Embryonic facial prominence (tissue), 1 donor: ENCODE measurements around the gene PPP1R15A.
"Not testable (repeated sequence)": the region's sequence is repeated elsewhere in the genome, so short reads cannot be mapped to it uniquely, and the experiment has no call there.

Source experiments
- DNase-seq: peaks from one replicate; pipeline ENCODE4 v3.0.0-alpha.2; 2016; ENCODE audit errors: extremely low spot score

PPP1R15A gene

DNA sequence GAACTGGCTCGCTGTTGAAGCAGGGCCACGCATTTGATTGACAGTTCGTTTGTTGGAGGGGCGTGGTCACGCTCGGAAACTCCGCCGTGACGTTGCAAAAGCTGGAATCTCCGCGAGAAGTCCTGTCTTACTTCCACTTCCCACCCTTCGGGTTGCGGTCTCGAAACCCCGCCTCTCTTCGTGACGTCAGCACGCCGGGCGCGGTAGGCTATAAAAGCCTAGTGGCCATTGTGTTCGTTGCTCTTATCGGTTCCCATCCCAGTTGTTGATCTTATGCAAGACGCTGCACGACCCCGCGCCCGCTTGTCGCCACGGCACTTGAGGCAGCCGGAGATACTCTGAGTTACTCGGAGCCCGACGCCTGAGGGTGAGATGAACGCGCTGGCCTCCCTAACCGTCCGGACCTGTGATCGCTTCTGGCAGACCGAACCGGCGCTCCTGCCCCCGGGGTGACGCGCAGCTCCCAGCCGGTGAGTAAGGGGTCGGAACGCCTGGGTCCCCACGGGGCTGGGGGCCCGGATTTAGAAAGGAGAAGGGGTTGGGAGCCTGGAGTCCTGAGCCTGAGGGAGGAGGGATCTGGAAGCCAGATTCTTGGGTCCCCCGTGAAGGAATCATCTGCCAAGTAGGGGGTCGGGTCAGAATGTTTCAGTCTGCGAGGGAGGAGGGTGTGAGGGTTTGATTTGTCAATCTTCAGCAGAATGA lies at the start of gene PPP1R15A:
Gene PPP1R15A, plus strand, starts transcription at position 240 of the 702 bp plus-strand sequence. CDS start 813 bp downstream, outside the sequence.
- peak; percentile 95 for DNase-seq

DNA sequence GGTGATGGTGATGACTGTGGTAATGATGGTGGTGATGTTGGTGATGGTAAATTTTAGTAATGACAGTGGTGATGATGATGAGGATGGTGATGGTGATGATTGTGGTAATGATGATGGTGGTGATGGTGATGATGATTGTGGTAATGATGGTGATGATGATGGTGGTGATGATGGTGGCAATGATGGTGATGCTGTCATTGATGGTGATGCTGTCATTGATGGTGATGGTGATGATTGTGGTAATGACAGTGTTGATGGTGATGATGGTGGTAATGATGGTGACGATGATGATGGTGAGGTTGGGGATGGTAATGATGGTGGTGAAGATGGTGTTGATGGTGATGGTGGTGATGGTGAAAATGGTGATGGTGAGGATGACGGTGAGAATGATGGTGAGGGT lies 49.7 kb upstream of the PPP1R15A start:
- no peak for DNase-seq

DNA sequence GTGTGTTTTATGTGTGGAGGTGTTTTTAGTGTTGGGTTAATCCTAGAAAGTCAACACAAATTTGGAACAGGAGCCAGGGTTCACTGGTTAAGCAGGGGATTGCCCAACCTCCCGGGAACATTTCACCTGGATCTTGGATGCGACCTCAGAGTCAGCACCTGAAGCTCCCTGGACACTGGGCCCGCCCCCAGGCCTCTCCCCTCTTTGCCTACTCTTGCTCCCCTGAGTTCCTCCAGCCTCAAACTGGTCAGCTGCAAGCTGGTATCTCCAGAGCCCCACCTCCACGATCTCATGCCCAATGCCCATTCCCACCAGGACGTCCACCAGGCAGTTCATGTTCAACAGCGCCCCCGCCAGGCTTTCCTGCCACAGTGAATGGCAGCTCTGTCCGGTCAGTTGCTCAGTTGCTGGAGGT lies 45.6 kb upstream of the PPP1R15A start:
- DNase-seq, result no peak

DNA sequence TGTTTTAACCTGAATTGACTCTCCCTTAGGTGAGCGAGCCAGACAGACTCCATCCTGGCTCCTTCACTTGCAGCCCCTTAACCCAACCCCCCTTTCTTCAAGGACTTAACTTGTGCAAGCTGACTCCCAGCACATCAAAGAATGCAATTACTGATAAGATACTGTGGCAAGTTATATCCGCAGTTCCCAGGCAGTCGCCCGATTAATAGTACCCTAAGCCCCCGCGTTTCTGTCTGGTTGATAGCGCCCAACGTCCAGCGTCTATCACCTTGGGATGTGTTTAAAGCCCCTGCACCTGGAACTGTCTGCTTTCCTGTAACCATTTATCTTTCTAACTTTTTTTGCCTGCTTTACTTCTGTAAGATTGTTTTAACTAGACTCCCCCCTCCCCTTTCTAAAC lies 42.1 kb upstream of the PPP1R15A start:
- DNase-seq, result no peak

DNA sequence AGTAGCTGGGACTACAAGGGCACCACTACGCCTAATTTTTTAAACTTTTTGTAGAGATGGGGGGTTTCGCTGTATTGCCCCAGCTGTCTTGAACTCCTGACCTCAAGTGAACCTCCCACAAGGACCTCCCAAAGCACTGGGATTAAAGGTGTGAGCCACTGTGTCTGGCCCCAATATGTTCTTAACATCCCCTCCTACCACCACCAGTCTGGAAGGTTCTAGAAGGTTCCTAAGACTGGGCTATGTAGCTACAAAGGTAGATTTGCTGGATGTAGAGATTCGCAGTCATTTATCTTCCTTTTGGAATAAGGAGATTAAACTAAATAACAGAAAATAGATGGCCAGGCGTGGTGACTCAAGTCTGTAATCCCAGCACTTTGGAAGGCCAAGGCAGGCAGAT lies 41.3 kb upstream of the PPP1R15A start:
- no peak for DNase-seq

DNA sequence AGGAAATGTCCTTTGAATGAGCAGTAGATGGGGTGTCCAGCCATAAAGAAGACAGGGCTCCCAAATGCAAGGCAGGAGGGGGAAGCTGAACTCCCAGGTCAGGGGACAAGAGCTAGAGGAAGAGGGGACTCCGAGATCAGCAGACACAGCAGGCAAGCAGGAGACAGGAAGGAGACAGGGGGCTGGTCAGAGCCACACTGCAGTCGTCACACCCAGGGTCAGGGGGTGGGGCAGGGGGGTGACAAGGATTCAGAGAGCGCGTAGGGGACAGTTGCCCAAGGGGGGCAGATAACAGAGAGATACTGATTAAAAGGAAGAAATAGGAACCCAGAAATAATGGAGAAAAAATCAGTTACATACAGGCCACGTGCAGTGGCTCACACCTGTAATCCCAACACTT lies 39.2 kb upstream of the PPP1R15A start:
- DNase-seq, result no peak

DNA sequence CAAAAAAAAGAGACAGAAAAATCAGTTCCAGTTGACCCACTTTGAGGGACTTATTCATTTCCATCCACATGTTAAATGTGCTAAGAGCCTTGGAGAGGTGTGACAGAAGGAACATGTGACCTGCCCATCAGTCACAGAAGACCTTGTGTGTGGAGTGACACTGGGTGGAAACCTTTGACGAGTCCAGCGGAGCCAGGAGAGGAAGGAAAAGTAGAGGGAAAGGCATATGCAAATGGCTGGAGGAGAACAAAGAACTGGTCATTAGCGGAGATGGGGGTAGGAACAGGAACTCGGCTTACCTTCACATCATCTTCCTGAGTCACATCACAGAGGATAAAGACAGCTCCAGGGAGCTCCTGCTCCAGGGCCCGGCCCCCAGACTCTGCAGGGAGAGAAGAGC lies 38.2 kb upstream of the PPP1R15A start:
- DNase-seq, result no peak

DNA sequence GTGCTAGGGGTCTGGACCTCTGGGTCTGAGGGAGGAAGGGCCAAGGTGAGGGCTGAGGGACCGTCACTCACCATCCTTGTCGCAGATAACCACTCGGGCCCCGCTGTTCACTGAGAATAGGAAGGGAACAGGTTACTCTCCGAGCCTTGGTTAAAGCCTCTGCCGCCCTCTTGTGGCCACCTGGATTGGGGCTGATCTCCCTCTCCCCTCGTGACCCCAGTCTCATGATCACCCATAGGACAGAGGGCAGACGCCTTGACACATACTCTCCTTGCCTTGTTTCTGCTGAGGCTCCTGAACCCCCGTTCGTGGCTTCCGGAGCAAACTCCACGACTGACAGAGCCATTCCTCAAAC lies 36.5 kb upstream of the PPP1R15A start:
- peak; percentile 59 for DNase-seq

DNA sequence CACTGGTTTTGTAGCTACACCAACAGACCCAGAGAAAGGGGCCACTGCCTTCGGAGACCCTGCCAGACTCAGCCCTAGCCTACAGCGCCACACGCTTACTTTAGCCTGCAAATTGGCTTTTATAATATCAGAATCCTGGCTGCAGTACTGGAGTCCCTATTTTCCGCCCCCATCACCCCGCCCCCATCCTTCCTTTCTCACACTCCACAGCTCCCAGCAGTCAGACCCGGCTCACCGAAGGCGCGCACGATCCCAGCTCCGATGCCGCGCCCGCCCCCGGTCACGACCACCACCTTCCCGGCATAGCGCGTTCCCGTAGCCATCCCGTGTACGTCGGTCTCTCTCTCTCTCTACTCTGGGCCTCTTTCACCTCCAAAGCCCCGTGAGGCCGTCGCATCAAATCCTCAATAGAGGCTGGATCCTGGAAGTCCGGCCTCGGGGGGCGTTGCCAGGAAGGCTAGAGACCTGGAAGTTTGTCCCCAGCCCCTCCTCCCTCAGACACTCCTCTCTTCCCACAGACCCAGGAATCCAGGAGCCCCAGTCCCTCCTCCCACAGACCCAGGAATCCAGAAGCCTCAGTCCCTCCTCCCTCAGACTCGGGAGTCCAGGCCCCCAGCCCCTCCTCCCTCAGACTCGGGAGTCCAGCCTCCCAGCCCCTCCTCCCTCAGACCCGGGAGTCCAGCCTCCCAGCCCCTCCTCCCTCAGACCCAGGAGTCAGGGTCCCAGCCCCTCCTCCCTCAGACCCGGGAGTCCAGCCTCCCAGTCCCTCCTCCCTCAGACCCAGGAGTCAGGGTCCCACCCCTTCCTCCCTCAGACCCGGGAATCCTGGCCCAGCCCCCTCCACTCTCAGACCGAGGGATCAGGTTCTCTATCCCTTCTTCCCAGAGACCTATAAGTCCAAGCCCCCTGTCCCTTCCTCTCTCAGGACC lies 35.9 kb upstream of the PPP1R15A start, which contains the start of gene HSD17B14:
Gene HSD17B14, minus strand, starts transcription at position 403 of the 929 bp plus-strand sequence. Its CDS starts 80 bp downstream, at position 323.
- DNase-seq, result no peak

DNA sequence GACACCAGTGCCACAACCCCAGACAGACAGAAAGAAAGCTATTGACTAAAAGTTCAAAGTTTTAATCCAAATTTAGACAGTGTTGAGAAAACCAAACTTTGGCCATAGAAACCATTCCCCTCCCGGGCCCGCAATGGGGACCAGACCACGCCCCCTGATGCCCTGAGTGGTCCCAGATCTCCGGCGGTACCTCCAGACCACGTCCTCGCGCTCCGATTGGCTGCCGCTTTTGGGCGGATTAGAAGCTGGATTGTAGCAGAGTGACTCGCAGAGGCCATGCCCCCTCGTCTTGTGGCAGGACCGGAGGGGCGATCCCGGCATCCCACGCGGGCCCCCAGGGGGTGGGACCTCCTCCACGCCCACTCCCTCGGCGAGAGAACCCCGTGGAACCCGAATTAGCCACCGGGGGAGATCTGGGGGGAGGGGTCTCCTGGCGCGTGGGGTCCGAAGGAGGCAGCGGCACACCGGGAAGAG lies 35.1 kb upstream of the PPP1R15A start:
- peak; percentile 87 for DNase-seq

DNA sequence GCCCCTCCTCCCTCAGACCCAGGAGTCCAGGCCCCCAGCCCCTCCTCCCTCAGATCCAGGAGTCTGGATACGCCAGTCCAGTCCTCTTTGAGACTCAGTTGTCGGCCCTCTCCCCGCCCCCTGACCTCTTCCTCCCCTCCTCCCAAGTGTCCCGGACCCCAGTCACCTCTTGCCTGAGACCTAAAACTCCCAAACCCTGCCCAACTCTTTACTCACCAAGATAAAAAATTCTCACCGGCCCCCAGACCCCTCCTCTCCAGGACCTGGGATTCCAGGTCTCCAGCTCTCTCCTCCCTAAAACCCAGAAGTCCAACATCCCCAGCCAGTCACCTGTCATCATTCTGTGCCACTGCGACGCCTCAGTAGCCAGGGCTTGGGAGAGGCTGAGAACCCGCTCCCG lies 34.5 kb upstream of the PPP1R15A start:
- no peak for DNase-seq

DNA sequence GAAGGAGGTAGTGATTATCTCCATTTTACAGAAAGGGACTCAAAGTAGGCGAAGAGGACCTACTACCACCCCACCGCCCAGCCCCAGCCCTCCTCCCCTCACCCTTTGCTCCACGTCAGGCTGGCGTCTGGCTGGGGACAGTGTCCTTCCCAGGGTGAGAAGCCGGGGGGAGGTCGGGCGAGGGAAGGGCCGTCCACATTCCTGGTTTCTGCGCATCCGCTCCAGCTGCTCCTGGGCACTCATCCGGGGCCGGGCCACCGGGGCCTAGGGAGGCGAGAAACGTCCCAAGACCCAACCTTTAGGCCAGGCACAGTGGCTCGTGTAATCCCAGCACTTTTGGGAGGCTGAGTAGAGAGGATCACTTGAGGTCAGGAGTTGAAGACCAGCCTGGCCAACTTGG lies 31.2 kb upstream of the PPP1R15A start:
- no peak for DNase-seq

DNA sequence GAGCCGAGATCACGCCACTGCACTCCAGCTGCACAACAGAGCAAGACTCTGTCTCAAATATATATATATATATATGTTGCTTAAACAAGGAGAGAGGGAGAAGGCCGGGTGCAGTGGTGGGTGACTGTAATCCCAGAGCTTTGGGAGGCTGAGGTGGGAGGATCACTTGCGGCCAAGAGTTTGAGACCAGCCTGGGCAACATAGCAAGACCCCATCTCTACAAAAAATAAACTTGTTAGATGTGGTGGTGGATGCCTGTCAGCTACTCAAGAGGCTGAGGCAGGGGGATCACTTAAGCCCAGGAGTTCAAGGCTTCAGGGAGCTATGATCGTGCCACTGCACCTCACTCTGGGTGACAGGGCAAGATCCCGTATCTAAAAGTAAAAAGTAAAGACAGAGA lies 30.6 kb upstream of the PPP1R15A start:
- no peak for DNase-seq

DNA sequence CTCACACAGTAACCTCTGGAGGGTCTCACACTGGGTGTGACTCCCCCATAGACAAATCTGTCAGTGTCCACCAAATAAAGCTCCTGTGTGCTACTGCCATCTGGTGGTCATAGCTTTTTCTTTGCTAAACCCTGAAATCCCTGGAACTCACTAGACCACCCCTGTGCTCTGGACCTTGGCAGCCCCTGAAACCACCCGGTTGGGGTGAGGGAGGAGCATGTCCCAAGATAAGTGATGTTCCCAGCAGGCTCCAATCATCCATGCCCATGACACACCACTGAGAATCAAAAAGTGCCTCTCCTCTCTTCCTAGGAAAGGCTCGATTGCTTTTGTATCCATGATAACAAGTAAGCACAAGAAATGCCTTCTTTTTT lies 29.4 kb upstream of the PPP1R15A start:
- no peak for DNase-seq

DNA sequence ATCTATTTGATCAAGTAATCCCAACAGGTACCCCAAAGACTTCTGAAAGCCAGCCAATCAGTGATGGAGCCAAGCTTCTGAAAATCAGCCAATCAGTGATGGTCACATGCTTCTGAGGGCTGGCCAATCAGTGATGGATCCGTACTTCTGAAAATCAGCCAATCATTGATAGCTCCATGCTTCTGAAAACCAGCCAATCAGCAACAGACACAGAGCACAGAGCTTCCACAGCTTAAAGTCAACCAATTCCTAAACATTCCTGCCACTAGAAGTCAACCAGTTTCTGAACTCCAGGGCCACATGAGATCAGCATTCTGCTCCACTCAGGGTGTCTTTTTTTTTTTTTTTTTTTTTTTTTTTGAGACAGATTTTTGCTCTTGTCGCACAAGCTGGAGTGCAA lies 27.7 kb upstream of the PPP1R15A start:
- no peak for DNase-seq

DNA sequence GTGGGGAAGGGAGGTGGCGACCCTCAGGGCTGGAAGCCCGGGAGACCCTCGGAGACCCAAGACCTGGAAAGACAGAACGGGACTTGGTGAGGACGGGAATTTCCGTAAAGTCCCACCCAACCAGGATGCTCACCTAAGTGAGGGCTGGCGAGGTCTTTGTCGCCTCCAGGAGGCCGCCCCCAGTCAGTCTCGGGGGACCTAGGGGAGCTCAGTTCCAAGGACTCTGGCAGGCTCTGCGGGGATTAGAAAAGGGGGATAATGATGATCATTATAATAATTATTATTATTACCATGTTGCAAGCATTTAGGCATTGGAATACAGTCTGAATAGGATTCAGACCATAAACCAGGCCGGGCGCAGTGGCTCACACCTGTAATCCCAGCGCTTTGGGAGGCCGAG lies 26.8 kb upstream of the PPP1R15A start:
- no peak for DNase-seq

DNA sequence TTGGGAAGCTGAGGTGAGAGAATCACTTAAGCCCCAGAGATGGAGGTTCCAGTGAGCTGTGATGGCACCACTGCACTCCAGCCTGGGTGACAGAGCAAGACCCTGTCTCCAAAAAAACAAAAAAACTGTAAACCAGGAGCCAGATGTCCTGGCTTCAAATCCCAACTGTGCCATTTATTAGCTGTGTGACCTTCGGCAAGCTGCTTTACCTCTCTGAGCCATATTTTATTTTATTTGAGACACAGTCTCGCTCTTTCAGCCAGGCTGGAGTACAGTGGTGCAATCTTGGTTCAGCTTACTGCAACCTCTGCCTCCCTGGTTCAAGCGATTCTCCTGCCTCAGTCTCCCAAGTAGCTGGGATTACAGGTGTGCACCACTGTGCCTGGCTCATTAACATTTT lies 25.6 kb upstream of the PPP1R15A start:
- not testable (repeated sequence) for DNase-seq

DNA sequence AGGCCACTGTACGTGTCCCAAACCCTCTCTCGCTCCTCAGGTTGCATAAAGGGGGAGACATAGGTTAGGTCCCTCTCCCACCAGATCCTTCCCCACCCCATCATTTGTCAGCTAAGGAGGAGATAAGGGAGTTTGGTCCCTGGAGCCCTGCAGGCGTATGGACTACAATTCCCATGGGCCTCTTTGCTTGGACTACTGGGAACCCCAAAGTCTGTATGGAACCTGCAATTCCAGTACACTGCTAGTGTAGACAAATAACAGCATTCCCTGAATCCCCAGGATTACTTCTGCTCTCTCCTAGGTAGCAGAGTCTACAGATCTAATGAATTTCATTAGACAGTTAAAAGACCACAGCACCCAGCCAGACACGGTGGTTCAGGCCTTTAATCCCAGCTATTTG lies 19.9 kb upstream of the PPP1R15A start:
- no peak for DNase-seq

DNA sequence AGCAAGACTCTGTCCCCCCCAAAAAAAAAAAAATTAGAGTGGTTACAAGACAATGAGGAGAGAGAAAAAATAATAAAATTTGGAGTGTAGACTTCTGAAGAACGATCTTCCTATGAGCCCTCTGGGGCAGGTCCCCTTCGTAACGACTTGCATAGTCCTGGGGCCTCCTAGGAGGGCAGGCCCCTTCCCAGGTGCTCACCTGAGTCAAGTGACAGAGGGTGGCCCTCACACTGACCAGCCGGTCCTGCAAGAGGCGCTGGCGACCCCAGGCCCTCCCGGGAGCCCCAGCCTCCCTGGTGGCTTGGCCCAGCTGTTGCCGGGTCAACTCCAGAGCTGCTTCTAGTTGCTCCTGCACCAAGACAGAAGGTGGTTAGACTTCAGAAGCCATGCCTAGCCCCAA lies 18.7 kb upstream of the PPP1R15A start:
- DNase-seq, result no peak

DNA sequence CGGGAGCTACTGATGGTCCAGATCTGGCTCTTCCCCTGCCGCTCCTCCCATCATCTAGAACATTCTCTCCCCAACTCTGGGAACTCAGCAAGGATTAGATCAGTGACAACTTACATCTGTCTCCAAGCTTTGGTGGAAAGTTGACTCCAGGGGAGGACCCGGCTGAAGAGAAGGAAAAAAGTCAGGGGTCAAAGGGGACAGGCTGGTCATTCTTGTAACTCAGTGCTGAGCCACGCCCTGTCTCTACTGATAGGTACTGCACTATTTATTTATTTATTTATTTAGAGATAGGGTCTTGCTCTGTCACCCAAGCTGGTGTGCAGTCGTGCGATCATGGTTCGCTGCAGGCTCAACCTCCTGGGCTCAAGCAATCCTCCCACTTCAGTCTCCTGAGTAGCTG lies 18.1 kb upstream of the PPP1R15A start:
- DNase-seq, result no peak

DNA sequence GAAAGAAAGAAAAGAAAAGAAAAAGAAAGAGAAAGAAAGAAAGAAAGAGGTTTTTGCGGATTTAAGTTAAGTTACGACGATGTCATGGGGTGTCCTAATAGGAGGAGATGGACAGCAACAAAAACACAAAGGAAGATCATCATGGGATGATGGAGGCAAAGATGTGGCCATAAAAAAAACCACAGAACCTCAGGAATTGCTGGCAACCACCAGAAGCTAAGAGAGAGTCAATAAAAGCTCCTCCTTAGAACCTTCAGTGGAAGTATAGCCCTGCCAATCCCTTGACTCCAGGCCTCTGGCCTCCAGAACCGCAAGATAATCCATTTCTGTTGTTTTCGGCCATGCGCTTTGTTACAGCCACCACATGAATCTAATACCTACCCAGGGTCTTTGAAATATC lies 15.3 kb upstream of the PPP1R15A start:
- DNase-seq, result no peak

DNA sequence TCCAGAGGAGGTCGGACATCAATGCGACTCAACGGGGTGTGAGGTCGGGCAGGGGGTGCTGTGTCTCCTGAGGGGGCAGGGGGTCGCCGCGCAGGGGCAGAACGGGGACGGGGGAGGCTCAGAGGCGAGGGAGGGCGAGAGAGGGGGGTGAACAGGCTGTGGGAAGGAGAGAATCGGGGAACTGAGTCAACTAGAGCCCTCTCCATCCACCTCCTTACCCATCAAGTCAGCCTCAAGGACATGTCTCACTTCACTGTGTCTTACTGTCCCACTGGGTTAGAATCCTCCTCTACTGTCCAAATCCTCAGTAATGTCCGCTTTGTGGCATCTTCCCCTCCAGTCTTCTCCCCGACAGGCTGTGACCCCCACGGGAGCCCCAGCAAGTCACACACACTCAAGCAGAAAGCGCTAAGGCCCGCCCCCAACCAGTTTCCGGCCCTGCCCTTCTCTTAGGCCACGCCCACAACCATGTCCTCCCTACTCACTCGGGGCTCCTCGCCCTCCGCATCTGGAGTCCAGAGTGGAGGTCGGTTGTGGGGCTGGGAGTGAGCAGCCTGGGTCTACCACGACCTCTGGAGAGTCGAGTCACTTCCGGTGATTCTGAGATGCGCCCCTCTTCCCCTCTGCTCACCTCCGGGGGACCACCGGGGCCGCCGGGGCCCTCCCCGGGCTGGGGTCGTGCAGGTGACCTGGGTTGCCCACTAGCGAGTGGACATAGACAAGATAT lies 13.1 kb upstream of the PPP1R15A start:
- DNase-seq, result no peak
